CD4-positive, CD25-positive, alpha-beta regulatory T cell (primary cell): Measurements from ENCODE around the gene LRRC1. TPM values are rescaled to one million over a fixed set of nuclear protein-coding genes. Genes with fewer than 3 reads are reported as not detected.

ENCODE experiments used
- ATAC-seq, 2 donors: fragments of 150-1000 bp; cut with Tn5 transposase; one replicate each; pipeline ENCODE4 v1.10.0; 2021; ENCODE audit warnings: low read depth in 2 of 2, moderate number of reproducible peaks in 2 of 2, moderate library complexity in 1 of 2
- DNase-seq, 3 donors: peaks; one replicate each; pipeline versions ENCODE4 v3.0.0 to v3.0.0-alpha.2; 2012 to 2022; ENCODE audit warnings: mixed read lengths in 1 of 3
- H3K27ac ChIP-seq: one replicate; pipeline ENCODE4 v1.7.0; 2013; ENCODE audit warnings: mild to moderate bottlenecking, low read length; ENCODE audit not compliant: insufficient read depth, poor library complexity, severe bottlenecking
- H3K27me3 ChIP-seq: one replicate; pipeline ENCODE4 v1.7.0; 2013; ENCODE audit warnings: low read length; ENCODE audit not compliant: control insufficient read depth, insufficient read depth
- H3K36me3 ChIP-seq: one replicate; pipeline ENCODE4 v1.7.0; 2013; ENCODE audit warnings: mild to moderate bottlenecking, low read length, moderate library complexity; ENCODE audit not compliant: control insufficient read depth, insufficient read depth
- H3K4me1 ChIP-seq: 2 replicates; pipeline ENCODE4 v1.7.0; 2013; ENCODE audit warnings: mild to moderate bottlenecking, low read length; ENCODE audit not compliant: insufficient read depth, control insufficient read depth, poor library complexity, severe bottlenecking
- H3K4me3 ChIP-seq: one replicate; pipeline ENCODE4 v1.7.0; 2013; ENCODE audit warnings: low read depth, mild to moderate bottlenecking, low read length, moderate library complexity
- H3K9me3 ChIP-seq, 2 experiments: 1 replicate in 1 of 2; 2 replicates in 1 of 2; pipeline ENCODE4 v1.7.0; 2013; ENCODE audit warnings: low read length in 2 of 2, mild to moderate bottlenecking in 1 of 2, moderate library complexity in 1 of 2; ENCODE audit not compliant: control insufficient read depth in 2 of 2
- H3K27ac Mint-ChIP-seq, 3 donors: one replicate each; pipeline ENCODE4 v1.8.0; 2020 to 2022; ENCODE audit warnings: mild to moderate bottlenecking in 3 of 3, mixed read lengths in 3 of 3, moderate library complexity in 2 of 3
- H3K27me3 Mint-ChIP-seq: one replicate; pipeline ENCODE4 v1.8.0; 2022; ENCODE audit warnings: mild to moderate bottlenecking, mixed read lengths
- H3K36me3 Mint-ChIP-seq: one replicate; pipeline ENCODE4 v1.8.0; 2020; ENCODE audit warnings: mixed read lengths
- H3K4me1 Mint-ChIP-seq, 4 donors: one replicate each; pipeline ENCODE4 v1.8.0; 2020 to 2022; ENCODE audit warnings: mixed read lengths in 4 of 4, mild to moderate bottlenecking in 1 of 4
- H3K4me3 Mint-ChIP-seq, 4 donors: one replicate each; pipeline ENCODE4 v1.8.0; 2020 to 2022; ENCODE audit warnings: mild to moderate bottlenecking in 4 of 4, mixed read lengths in 4 of 4, moderate library complexity in 3 of 4
- H3K9me3 Mint-ChIP-seq, 7 donors: one replicate each; pipeline ENCODE4 v1.8.0; 2020 to 2022; ENCODE audit warnings: mixed read lengths in 7 of 7, mild to moderate bottlenecking in 3 of 7, moderate library complexity in 2 of 7
- polyA plus RNA-seq, 4 donors: library from polyadenylated mRNA; unstranded; fragments of 300-500 nt; fragmentation: Illumina TruSeq; gene quantifications; one replicate each; pipeline ENCODE4 v1.2.3, GENCODE V29; 2021
- total RNA-seq: library from RNA; stranded (reverse); gene quantifications from one replicate; pipeline ENCODE4 v1.2.3, GENCODE V29; 2022

Gene LRRC1
- total and polyA plus RNA-seq, 5 donors from 2014 or later: 0.37 to 1.4 (median 1.0) TPM

DNA sequence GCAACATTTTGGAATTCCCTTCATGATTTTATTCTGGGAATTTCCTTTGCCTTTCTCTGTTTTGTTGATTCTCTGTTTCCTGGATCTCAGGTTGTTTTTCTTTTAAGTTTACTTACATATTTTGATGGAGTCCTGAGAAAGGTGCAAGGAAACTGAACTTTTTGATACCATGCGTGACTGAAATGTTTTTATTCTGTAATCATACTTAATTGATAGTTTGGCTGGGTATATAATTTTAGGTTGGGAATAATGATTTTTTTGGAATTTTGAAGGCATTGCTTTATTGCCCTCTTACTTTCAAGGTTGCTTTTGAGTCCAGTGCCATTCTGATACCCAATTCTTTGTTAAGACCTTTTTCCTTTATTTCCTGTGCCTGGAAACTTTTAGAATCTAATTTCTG lies 45.2 kb downstream of the LRRC1 start:
- peaks cover 5% of the 10 kb centered on the region for H3K27me3 Mint-ChIP-seq
- Histone ChIP-seq H3K4me3 (no peak overlapping the region), H3K36me3 (no peaks in the 10 kb centered on the region), H3K27ac (no peak overlapping the region), H3K9me3 (no peaks in the 10 kb centered on the region), H3K27me3 (no peaks in the 10 kb centered on the region), H3K4me1 (no peaks in the 10 kb centered on the region)
- peaks cover 0 to 7% (median 0%) of the 10 kb centered on the region in 7 donors for H3K9me3 Mint-ChIP-seq
- no peaks in the 10 kb centered on the region for H3K36me3 Mint-ChIP-seq
- H3K4me3 Mint-ChIP-seq: no peak overlapping the region
- H3K27ac Mint-ChIP-seq: no peak overlapping the region
- no peak for DNase-seq
- no peak for ATAC-seq
- H3K4me1 Mint-ChIP-seq: no peaks in the 10 kb centered on the region

DNA sequence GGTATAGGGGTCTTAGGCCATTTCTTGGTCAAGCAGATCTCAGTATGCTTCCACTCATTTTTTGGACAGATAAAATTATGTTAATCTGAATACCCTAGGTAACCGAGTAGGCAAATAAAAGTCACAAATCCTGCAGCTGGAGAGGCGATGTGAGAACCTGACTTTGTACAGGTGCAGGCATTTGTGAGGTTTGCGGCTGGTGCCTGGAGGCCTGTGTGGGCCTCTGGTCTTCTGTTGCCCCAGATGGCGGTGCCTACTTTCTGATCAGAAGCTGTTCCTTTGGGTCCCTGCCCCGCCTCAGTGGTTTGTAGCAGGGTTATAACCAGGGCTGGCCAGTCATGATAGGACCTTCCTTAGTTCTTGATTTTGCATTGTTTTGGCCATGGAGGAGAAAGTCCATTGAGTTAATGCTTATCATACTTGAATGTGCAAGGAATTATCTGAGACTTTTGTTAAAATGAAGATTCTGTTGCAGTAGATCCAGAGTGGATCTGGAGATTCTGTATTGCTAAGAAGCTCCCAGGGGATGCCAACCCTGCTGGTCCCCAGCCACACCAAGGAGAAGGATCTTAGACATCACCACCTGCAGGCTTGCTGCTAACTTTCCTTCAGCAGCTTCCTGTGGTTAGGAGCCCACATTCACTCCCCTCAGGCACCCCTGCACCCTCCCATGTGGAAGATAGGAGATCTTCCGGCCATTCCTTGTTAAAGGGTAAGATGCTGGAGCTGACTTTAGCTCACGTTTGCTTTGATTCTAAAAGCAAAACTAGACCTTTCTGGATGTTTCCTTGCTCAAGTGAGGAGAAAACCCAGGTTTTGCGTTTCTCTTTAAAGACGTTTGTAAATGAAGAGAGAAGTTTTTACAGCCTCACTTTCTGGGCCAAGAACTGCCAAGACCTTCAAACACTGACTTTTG lies 50.7 kb downstream of the LRRC1 start:
- Histone ChIP-seq H3K4me1 (no peaks in the 10 kb centered on the region), H3K9me3 (no peaks in the 10 kb centered on the region), H3K36me3 (no peaks in the 10 kb centered on the region), H3K27ac (no peak overlapping the region), H3K27me3 (no peaks in the 10 kb centered on the region), H3K4me3 (no peak overlapping the region)
- Mint-ChIP-seq H3K4me3 (no peak overlapping the region), H3K27me3 (peaks cover 2% of the 10 kb centered on the region), H3K4me1 (no peaks in the 10 kb centered on the region), H3K9me3 (peaks cover 0 to 3% (median 0%) of the 10 kb centered on the region in 7 donors), H3K27ac (no peak overlapping the region), H3K36me3 (no peaks in the 10 kb centered on the region)
- DNase-seq (no peak), ATAC-seq (no peak)

DNA sequence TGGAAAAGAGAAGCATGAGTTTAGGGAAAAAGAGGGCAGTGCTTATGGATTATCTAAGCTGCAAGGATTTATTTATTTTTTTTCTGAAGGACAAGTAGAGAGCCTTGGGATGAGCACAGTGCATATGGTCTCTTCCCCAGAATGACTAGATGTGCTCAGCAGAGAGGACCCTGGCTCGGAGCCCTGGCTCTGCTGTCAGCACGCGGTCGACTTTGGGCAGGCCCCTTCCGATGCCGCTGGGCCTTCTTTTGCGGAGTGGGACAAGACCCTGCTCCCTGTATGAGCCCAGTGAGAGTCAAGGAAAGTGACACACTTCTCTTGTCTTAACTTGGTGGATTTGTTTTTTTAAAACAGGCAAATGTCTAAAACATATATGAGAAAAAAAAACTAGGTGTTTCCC lies 51.4 kb downstream of the LRRC1 start:
- H3K4me1 Mint-ChIP-seq: no peaks in the 10 kb centered on the region

DNA sequence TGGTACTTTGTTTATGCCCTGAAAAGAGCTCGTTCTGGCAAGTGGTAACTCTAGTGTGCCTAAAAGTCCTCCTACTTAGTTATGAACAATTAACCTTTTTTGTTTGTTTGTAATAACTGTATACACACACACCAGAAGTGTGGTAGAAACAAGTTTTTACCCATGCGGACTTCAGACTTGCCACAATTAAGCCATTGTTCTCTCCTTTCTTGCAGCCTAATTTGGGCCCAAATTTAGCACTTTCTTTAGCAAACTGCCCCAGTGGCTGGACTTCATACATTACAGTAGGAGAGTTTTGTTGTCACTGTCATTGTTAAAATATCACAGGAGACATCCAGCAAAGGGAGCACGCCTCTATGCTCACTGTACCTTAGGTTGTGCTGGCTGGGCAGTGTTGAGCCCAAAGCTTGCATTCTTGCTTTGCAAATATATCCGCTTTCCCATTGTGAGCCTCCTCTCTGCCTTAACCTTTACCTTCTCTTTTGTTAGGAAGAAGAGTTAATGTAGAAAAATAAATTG lies 53.0 kb downstream of the LRRC1 start:
- H3K27me3 Mint-ChIP-seq: no peaks in the 10 kb centered on the region
- no peak overlapping the region for H3K27ac Mint-ChIP-seq
- H3K4me1 Mint-ChIP-seq: peaks cover 0 to 2% (median 0%) of the 10 kb centered on the region in 4 donors
- H3K4me3 Mint-ChIP-seq: no peak overlapping the region
- Histone ChIP-seq H3K9me3 (no peaks in the 10 kb centered on the region), H3K4me3 (no peak overlapping the region), H3K27ac (no peak overlapping the region), H3K36me3 (no peaks in the 10 kb centered on the region), H3K4me1 (no peaks in the 10 kb centered on the region), H3K27me3 (no peaks in the 10 kb centered on the region)
- no peaks in the 10 kb centered on the region for H3K36me3 Mint-ChIP-seq
- no peak for DNase-seq
- peaks cover 0 to 2% (median 0%) of the 10 kb centered on the region in 7 donors for H3K9me3 Mint-ChIP-seq
- ATAC-seq: no peak

More for the DNA sequence above, 51.4 kb downstream of the LRRC1 start:
- Histone ChIP-seq H3K9me3 (no peaks in the 10 kb centered on the region), H3K4me1 (no peaks in the 10 kb centered on the region), H3K27me3 (no peaks in the 10 kb centered on the region), H3K27ac (no peak overlapping the region), H3K36me3 (no peaks in the 10 kb centered on the region), H3K4me3 (no peak overlapping the region)
- Mint-ChIP-seq H3K9me3 (peaks cover 0 to 2% (median 0%) of the 10 kb centered on the region in 7 donors), H3K36me3 (no peaks in the 10 kb centered on the region), H3K27ac (no peak overlapping the region), H3K27me3 (no peaks in the 10 kb centered on the region), H3K4me3 (no peak overlapping the region)
- DNase-seq (no peak), ATAC-seq (no peak)

DNA sequence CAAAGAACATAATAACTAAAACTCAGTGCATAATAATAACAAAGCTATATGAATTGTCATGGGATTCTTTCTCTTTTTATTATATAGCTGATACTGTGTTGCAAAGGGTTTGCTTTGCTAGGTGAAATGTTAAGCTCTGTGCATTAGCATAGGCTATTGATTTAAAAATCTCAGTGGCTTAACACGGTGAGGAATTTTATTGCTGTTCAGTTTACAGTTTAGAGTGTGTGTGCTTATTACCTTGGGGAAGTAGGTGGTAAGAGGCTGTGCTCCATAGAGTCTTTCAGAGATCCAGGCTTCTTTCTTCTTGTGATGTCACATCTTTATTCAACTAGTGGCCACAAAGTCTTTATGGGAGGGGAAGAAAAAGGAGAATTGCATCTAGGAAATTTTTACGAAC lies 55.7 kb downstream of the LRRC1 start:
- ATAC-seq: no peak
- Mint-ChIP-seq H3K9me3 (peaks cover 0 to 2% (median 0%) of the 10 kb centered on the region in 7 donors), H3K27me3 (no peaks in the 10 kb centered on the region), H3K36me3 (no peaks in the 10 kb centered on the region), H3K27ac (no peak overlapping the region), H3K4me1 (peaks cover 0 to 19% (median 12%) of the 10 kb centered on the region in 4 donors), H3K4me3 (no peak overlapping the region)
- DNase-seq: no peak
- Histone ChIP-seq H3K4me3 (no peak overlapping the region), H3K27me3 (no peaks in the 10 kb centered on the region), H3K9me3 (no peaks in the 10 kb centered on the region), H3K4me1 (no peaks in the 10 kb centered on the region), H3K36me3 (no peaks in the 10 kb centered on the region), H3K27ac (no peak overlapping the region)

DNA sequence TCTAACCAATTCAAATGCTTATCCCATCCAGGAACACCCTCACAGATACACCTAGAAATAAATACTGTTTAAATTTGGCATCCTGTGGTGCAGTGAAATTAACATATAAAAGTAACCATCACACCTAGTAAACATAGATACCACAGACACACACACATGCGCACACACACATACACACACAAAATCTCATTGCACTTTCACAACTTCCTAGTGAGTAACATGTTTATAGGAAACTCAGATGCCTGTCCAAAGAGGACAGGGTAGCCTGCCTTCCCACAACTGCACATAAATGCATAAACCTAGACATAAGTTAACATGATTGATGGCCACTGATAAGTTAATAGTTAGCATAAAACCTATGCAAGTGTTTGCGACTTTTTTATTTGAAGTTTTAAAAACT lies 56.8 kb downstream of the LRRC1 start:
- DNase-seq (no peak), ATAC-seq (no peak)
- Mint-ChIP-seq H3K27me3 (no peaks in the 10 kb centered on the region), H3K27ac (peak overlapping the region in 1 of 3 donors; percentile 7), H3K4me1 (peaks cover 0 to 19% (median 12%) of the 10 kb centered on the region in 4 donors), H3K4me3 (no peak overlapping the region), H3K36me3 (no peaks in the 10 kb centered on the region), H3K9me3 (peaks cover 0 to 2% (median 0%) of the 10 kb centered on the region in 7 donors)
- no peaks in the 10 kb centered on the region for H3K27me3 ChIP-seq
- H3K9me3 ChIP-seq: no peaks in the 10 kb centered on the region
- no peaks in the 10 kb centered on the region for H3K36me3 ChIP-seq
- H3K27ac ChIP-seq: no peak overlapping the region
- H3K4me3 ChIP-seq: no peak overlapping the region
- H3K4me1 ChIP-seq: no peaks in the 10 kb centered on the region

DNA sequence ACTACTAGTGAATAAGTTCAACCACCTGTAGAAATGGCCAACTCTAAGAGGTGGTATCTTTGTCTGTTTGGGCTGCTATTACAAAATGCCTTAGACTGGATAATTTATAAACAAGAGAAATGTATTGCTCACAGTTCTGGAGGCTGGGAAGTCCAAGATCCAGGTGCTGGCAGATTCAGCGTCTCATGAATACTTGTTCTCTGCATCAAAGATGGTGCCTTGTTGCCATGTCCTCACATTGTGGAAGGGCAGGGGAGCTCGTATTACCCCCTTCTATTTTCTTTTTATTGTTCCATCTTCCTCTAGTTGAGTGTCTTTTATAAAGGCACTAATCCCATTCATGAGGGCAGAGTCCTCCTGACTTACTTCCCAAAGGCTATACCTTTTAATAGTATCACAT lies 58.0 kb downstream of the LRRC1 start:
- no peaks in the 10 kb centered on the region for H3K4me1 ChIP-seq
- no peaks in the 10 kb centered on the region for H3K9me3 ChIP-seq
- DNase-seq (no peak), ATAC-seq (no peak)
- H3K36me3 ChIP-seq: no peaks in the 10 kb centered on the region
- H3K4me3 Mint-ChIP-seq: no peak overlapping the region
- no peaks in the 10 kb centered on the region for H3K27me3 ChIP-seq
- H3K9me3 Mint-ChIP-seq: peaks cover 0 to 2% (median 0%) of the 10 kb centered on the region in 7 donors
- no peak overlapping the region for H3K27ac ChIP-seq
- no peaks in the 10 kb centered on the region for H3K36me3 Mint-ChIP-seq
- H3K27me3 Mint-ChIP-seq: no peaks in the 10 kb centered on the region
- H3K4me3 ChIP-seq: no peak overlapping the region
- H3K4me1 Mint-ChIP-seq: peaks cover 0 to 19% (median 12%) of the 10 kb centered on the region in 4 donors
- no peak overlapping the region for H3K27ac Mint-ChIP-seq
